Fibroblast of upper back skin (primary cell): ENCODE data around the gene CPS1.

ENCODE experiments used
- DNase-seq: peaks from one replicate; pipeline ENCODE4 v3.0.0-alpha.2; 2013

Gene CPS1

DNA sequence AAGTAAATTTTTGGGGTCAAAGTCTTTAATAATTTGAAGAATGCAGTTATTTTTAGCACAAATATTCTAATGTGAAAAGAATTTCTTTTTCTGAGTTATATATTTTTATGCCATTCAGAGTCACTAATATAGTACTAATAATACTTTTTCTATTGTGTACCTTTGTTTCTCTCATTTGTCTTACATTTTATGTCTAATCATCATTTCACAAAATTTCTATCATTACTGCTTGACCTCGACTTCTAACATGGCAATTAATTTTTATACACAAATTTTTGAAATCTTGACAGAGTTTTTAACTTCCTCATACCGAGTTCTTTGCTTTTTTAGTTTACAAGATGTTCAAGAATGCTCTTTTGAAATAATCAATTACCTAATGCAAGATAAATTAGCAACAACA lies 8.4 kb upstream of the CPS1 start:
- no peak for DNase-seq

GRCh38 chr2:210548878-210549384 lies 7.5 kb upstream of the CPS1 start:
- DNase-seq = no peak

DNA sequence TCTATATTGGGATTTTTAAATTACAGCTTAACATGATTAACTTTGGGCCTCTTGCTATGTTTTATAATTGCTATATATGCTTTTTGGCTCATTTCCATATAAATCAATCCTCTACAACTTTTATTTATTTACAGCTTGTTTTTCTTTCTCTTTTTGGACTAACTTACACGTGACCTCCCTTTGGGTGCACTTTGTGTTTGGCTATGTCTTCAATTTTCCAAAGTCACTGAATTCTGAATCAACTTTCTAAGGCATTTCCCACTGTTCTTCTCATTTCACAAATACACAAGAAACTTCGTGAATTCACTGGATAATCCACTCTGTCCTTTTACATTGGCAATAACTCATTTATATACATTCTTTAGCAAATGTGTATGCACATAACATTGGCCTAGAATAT lies 5.4 kb upstream of the CPS1 start:
- no peak for DNase-seq

- no peak for DNase-seq
Measured at GRCh38 chr2:210553373-210553772, 3.0 kb upstream of the CPS1 start.

GRCh38 chr2:210555555-210555954 lies 844 bp upstream of the CPS1 start:
- DNase-seq = no peak

- DNase-seq = no peak
Measured at GRCh38 chr2:210557721-210558120, 1.3 kb downstream of the CPS1 start.

GRCh38 chr2:210558708-210559107 lies 2.3 kb downstream of the CPS1 start:
- DNase-seq = peak; percentile 14

- DNase-seq = no peak
Measured at GRCh38 chr2:210559182-210559581, 2.8 kb downstream of the CPS1 start.

GRCh38 chr2:210561475-210561874 lies 5.1 kb downstream of the CPS1 start:
- DNase-seq = no peak

- DNase-seq = no peak
Measured at GRCh38 chr2:210562091-210562490, 5.7 kb downstream of the CPS1 start.

- no peak for DNase-seq
Measured at GRCh38 chr2:210562502-210563080, 6.2 kb downstream of the CPS1 start.

GRCh38 chr2:210567279-210567678 lies 10.9 kb downstream of the CPS1 start:
- DNase-seq = no peak

DNA sequence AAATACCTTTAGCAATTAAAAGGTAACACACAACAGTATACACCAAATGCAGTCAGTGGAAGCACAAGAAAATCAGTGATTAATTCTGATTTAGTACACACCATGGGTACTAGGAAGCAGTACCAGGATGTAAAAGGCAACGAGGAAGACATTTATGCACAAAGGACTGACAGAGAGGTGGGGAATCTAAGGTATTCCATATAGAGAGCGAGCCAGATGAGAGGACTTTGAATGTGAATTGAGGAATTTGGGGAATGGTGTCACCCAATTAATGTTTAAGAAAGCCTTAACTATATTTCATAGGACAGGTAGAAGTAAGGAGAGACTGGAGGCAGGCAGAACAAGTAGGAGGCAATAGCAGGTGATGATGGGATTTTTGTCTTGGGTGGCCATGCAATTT lies 11.7 kb downstream of the CPS1 start:
- DNase-seq = no peak

DNA sequence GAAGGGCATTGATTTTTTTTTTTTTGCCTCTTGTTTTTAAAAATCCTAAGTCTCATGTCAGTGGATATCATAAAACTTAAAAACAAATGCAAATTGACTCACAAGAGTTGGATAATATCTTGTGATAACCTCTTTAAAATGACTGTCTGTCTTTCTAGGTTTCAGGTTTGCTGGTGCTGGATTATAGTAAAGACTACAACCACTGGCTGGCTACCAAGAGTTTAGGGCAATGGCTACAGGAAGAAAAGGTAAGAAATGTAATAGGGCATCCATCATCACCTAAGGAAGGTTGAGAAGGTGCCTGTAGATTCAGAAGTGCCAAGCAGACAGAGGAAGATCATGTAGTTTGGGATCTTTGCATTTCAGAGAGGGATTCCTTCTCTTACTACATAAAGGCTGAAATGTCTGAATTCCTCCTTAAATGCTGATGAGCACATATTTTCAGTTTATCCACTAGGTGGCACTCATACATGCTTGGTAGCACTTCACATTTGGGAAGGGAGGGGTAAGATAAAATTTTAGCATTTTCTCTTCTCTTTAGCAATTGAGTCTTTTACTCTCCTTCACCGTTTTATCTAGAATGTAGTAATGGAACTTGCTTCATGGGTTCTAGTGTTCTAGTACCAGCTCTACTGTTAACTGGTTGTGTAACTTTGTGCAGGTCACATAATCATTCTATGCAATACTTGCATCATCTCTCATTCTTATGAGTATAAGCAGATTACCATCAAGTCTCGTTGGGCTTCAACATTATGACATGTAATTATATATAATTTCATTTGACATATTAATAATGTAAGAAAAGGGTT lies 21.1 kb downstream of the CPS1 start:
- peak; percentile 48 for DNase-seq

GRCh38 chr2:210584834-210585233 lies 28.4 kb downstream of the CPS1 start:
- no peak for DNase-seq

GRCh38 chr2:210586381-210586780 lies 30.0 kb downstream of the CPS1 start:
- peak; percentile 37 for DNase-seq

DNA sequence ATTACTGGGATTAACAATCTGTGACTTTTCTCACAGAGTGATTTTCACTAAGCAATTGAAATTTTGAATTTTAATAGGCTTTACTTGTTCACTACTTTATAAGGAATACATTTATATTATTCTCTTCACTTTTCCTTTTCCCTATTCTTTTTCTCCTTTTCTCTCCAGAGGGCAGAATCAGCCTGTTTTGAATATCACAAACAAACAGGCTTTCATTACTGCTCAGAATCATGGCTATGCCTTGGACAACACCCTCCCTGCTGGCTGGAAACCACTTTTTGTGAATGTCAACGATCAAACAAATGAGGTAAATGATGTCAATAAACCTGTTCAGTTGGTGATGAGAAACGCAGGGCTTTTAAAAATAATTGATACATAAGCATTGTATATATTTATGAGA lies 35.3 kb downstream of the CPS1 start:
- no peak for DNase-seq

DNA sequence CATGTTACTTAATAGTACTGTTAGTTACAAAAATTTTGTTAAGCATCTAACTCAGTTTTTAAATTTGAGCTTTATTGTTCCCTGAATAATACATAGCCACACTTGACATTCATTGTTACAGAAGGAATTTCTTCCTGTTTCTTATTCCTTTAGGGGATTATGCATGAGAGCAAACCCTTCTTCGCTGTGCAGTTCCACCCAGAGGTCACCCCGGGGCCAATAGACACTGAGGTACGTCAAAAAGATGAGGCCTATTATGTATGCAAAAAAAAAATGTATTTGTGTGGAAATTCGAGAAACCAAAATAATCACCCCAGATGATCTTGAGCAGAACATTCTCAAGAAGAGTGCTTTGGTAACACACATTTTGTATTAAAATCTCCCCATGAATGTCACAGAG lies 36.3 kb downstream of the CPS1 start:
- no peak for DNase-seq

GRCh38 chr2:210593166-210593565 lies 36.8 kb downstream of the CPS1 start:
- peak; percentile 4 for DNase-seq

DNA sequence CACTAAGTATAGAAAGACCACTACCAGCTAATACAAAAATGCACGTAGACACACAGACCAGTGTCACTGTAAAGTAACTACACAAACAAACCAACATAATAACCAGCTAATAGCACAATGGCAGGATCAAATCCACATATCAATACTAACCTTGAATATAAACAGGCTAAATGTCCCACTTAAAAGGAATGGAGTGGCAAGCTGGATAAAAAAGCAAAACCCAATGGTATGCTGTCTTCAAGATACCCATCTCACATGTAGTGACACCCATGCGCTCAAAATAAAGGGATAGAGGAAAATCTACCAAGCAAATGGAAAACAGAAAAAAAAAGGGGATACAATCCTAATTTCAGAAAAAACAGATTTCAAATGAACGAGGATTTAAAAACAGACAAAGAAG lies 41.8 kb downstream of the CPS1 start:
- no peak for DNase-seq

- no peak for DNase-seq
Measured at GRCh38 chr2:210599476-210599875, 43.1 kb downstream of the CPS1 start.

- no peak for DNase-seq
Measured at GRCh38 chr2:210604666-210605065, 48.3 kb downstream of the CPS1 start.

DNA sequence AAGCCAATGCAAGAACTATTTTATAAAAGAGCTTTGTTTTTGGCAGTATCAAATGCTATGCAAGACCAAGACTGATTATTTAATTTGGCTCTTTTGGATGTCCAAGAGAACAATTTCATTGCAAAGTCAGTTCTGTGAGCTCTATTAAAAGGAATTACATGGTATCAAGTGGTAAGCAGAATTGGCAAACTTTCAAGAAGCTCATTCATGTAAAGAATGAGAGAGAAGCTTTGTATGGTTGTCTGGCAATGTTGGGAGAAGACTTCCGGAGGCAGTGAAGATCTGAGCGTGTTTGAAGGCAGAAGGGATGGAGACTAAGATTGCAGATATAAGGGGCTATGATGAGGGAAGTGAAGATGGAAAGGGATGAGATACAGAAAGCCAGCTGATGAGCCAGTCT lies 49.6 kb downstream of the CPS1 start:
- no peak for DNase-seq

- DNase-seq = no peak
Measured at GRCh38 chr2:210611466-210611865, 55.1 kb downstream of the CPS1 start.

DNA sequence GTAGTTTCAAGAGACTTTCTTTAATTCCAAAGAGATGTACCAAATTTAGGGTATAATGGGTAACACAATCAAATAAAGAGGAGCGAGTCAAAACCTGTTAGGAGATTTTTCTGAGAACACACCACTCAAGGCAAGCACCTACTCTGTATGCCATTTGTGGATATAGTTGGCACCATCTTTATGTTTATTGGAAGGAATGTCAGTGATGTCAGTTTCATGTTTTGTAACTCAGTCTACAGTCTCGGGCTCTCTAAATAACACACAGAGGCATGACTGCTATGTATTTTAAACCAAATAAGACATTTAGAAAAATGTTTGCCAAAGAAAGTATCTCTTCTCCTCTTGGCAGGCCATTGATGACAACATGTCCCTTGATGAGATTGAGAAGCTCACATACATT lies 59.7 kb downstream of the CPS1 start:
- DNase-seq = no peak
